ENCODE data around the gene SCUBE3. TPM values are rescaled to one million over a fixed set of nuclear protein-coding genes. Genes with fewer than 3 reads are reported as not detected.
A peak's percentile ranks its signal among the peaks of the same experiment; 100 is the strongest.

Gene SCUBE3
- total RNA-seq, 1 donor from 2014 or later = 0.02 TPM

DNA sequence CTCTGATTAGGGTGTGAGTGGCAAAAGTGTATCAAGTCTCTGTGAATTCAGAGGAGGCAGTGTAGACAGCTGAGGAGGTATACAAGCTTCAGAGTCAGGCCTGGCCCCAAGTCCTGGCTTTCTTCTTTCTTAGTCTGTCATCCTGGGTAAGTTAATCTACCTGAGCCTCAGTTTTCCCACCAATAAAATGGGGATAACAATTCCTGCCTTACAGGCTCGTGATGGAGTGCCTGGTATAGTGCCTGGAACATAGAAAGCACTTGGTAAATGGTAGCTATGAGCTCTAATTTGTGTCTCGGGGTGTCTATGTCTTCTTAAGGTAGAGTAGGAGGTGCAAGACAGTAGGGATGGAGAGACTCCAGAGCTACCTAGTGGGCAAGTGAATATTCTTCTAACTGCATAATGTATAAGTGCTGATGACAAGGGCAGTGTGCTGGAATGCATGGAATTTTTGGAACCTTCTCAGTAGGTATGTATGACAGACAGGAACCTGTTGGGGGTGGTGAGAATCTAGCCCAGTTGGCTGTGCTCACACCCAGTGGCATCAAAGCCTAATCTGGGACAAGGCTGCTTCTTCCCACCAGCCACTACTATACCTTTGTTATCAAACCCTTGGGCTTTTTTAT, 4.0 kb upstream of the SCUBE3 start:
- Mint-ChIP-seq H3K9me3 (no peaks in the 10 kb centered on the region), H3K27me3 (peaks cover 64% of the 10 kb centered on the region), H3K4me3 (no peak overlapping the region), H3K4me1 (peaks cover 2% of the 10 kb centered on the region), H3K27ac (no peak overlapping the region), H3K36me3 (ENCODE audit: low read depth) (no peaks in the 10 kb centered on the region)
- intact Hi-C loops (cut with micrococcal nuclease) = no loop called here
- no peak for DNase-seq

DNA sequence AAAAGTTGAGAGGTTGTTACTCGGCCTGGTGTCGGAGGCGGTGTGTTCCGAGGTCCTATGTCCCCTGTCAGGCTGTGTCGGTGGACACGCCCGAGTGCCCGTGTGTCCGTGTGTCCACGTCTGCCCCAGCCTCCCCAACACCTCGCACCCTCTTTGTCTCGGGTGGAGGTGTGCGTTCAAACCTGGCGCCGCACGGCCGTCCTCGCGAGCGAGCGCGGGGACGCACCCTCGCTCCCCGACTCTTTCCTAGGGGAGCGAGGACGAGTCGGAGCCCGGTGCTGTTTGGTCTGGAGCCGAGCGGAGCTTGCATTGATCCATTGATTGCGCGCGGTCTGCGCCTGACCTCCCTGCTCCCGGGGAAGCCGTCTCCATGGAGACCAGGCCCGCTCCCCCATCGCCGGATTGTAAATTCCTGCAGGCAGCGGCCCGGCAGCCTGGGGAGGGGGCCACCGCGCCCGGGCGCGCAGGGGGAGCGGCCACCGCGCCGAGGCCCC, 411 bp upstream of the SCUBE3 start:
- Mint-ChIP-seq H3K4me1 (peaks cover 2% of the 10 kb centered on the region), H3K36me3 (ENCODE audit: low read depth) (no peaks in the 10 kb centered on the region), H3K27me3 (peaks cover 76% of the 10 kb centered on the region), H3K9me3 (no peaks in the 10 kb centered on the region), H3K27ac (no peak overlapping the region), H3K4me3 (peak overlapping the region; percentile 75)
- DNase-seq = no peak
- intact Hi-C loops (cut with micrococcal nuclease) = no loop called here

DNA sequence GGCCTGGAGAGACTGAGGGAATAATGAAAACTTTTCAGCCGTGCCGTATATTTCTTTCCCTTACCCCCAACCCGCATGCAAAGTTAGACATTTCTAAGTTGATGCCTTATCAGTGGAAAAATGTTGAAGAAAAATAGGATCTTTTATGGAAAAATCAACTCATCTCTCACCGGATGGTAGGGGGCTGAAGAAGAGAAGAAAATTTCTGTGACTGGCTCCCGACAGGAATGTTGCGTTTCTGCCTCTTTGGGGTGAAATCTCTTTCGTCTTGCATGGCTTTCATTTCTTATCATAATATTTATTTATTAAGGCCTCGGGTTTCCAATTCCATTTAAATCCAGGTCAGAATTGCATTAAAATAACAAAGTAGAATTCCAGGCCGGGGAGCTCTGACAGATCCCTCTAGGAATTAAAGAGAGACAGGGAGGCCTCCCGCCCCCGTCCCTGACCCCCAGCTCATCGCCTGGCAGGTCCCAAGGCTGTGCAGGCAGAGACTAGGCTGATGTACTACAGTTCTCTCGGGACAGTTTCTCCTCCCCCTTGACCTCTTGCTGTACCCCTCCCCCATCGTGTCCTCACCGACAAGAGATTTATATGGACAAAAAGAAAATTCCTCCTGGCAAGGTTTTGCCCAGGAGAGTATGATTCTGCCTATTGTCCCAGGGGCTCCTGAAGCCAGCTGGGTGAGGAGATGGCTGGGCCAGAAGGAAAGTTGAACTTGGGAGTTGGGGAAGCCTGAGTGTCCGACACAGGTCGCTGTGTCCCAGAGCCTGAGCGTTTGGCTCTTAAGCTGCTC, 1.3 kb downstream of the SCUBE3 start:
- intact Hi-C loops (cut with micrococcal nuclease) = no loop called here
- H3K27me3 Mint-ChIP-seq = peaks cover 69% of the 10 kb centered on the region
- DNase-seq = no peak
- no peaks in the 10 kb centered on the region for H3K9me3 Mint-ChIP-seq
- no peak overlapping the region for H3K4me3 Mint-ChIP-seq
- no peaks in the 10 kb centered on the region for H3K36me3 Mint-ChIP-seq (ENCODE audit: low read depth)
- no peak overlapping the region for H3K27ac Mint-ChIP-seq
- peaks cover 2% of the 10 kb centered on the region for H3K4me1 Mint-ChIP-seq

- peaks cover 69% of the 10 kb centered on the region for H3K27me3 Mint-ChIP-seq
- no peak for DNase-seq
- intact Hi-C loops (cut with micrococcal nuclease) = no loop called here
- no peaks in the 10 kb centered on the region for H3K9me3 Mint-ChIP-seq
- peaks cover 2% of the 10 kb centered on the region for H3K4me1 Mint-ChIP-seq
- no peaks in the 10 kb centered on the region for H3K36me3 Mint-ChIP-seq (ENCODE audit: low read depth)
- no peak overlapping the region for H3K27ac Mint-ChIP-seq
- H3K4me3 Mint-ChIP-seq = peak overlapping the region; percentile 23
These were observed 2.1 kb downstream of the SCUBE3 start for GRCh38 chr6:35215665-35216411.

- DNase-seq = no peak
- peaks cover 2% of the 10 kb centered on the region for H3K4me1 Mint-ChIP-seq
- no peaks in the 10 kb centered on the region for H3K36me3 Mint-ChIP-seq (ENCODE audit: low read depth)
- H3K9me3 Mint-ChIP-seq = no peaks in the 10 kb centered on the region
- H3K27me3 Mint-ChIP-seq = peaks cover 67% of the 10 kb centered on the region
- H3K4me3 Mint-ChIP-seq = no peak overlapping the region
- intact Hi-C loops (cut with micrococcal nuclease) = no loop called here
- H3K27ac Mint-ChIP-seq = no peak overlapping the region
These were observed 2.6 kb downstream of the SCUBE3 start for GRCh38 chr6:35216412-35216732.

- intact Hi-C loops (cut with micrococcal nuclease) = no loop called here
- H3K36me3 Mint-ChIP-seq (ENCODE audit: low read depth) = no peaks in the 10 kb centered on the region
- peaks cover 62% of the 10 kb centered on the region for H3K27me3 Mint-ChIP-seq
These were observed 3.4 kb downstream of the SCUBE3 start for GRCh38 chr6:35216851-35217811.

GRCh38 chr6:35218021-35218420, 4.3 kb downstream of the SCUBE3 start:
- H3K9me3 Mint-ChIP-seq = no peaks in the 10 kb centered on the region
- no peak for DNase-seq
- peaks cover 2% of the 10 kb centered on the region for H3K4me1 Mint-ChIP-seq
- H3K27ac Mint-ChIP-seq = no peak overlapping the region
- H3K36me3 Mint-ChIP-seq (ENCODE audit: low read depth) = no peaks in the 10 kb centered on the region
- H3K4me3 Mint-ChIP-seq = no peak overlapping the region
- peaks cover 53% of the 10 kb centered on the region for H3K27me3 Mint-ChIP-seq
- intact Hi-C loops (cut with micrococcal nuclease) = no loop called here

More at GRCh38 chr6:35216851-35217811, 3.4 kb downstream of the SCUBE3 start:
- Mint-ChIP-seq H3K27ac (no peak overlapping the region), H3K9me3 (no peaks in the 10 kb centered on the region), H3K4me1 (peaks cover 2% of the 10 kb centered on the region), H3K4me3 (no peak overlapping the region)
- DNase-seq = no peak

DNA sequence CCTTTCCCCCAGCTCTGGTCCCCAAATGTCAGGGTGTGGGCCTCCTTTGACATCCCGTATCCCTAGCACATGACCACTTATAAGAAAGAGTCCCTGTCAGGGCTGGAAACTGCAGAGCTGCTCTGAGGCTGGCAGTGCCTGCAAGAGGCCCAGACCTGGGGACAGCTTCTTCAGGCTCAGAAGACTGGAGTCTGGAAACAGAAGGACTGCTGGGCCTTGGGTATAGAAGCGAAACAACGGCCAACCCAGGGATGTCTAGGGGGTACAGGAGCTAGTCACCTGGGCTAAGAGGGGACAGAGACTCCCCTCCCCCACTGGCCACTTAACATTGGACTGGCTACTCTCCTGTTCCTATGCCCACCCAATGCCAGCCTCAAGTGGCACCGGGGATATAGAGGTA, 4.7 kb downstream of the SCUBE3 start:
- DNase-seq = no peak
- intact Hi-C loops (cut with micrococcal nuclease) = no loop called here
- Mint-ChIP-seq H3K4me1 (no peaks in the 10 kb centered on the region), H3K27ac (no peak overlapping the region), H3K36me3 (ENCODE audit: low read depth) (no peaks in the 10 kb centered on the region), H3K27me3 (peaks cover 49% of the 10 kb centered on the region), H3K4me3 (no peak overlapping the region), H3K9me3 (no peaks in the 10 kb centered on the region)

DNA sequence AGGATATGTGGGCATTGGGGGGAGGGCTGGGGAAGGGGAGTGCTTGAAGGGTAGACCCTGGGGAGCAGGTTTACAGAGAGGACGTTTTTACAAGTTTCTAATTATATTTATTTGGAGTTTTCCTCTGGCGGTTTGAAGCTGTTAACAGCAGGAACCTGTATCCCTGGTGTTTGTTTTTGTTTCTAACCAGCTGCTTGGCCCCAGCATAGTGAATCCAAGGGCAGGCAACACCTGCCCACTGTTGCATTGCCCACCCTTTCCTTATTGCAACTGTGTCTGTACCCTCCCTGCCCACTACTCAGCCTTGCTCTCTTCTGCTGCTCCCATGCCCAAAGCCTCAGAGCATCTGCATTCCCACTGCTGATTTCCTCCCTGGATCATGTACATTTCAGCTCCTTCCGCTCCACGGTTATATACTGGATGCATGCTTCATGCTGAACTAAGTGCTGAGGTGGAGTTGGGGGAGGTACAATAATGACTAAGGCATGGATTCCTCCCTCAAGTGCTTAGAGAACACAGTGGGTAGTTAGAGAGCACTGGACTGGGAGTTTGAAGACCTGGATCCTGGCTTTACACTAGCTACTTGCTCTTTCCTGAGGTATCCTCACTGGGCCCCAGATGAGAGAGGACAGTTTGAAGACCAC, 6.0 kb downstream of the SCUBE3 start:
- Mint-ChIP-seq H3K9me3 (no peaks in the 10 kb centered on the region), H3K4me1 (no peaks in the 10 kb centered on the region), H3K36me3 (ENCODE audit: low read depth) (no peaks in the 10 kb centered on the region), H3K27me3 (peaks cover 52% of the 10 kb centered on the region), H3K4me3 (no peak overlapping the region), H3K27ac (no peak overlapping the region)
- intact Hi-C loops (cut with micrococcal nuclease) = loop anchor here (10.0 kb wide), 1 partner anchor 305 kb away; no protein-coding TSS in a partner anchor
- DNase-seq = no peak

DNA sequence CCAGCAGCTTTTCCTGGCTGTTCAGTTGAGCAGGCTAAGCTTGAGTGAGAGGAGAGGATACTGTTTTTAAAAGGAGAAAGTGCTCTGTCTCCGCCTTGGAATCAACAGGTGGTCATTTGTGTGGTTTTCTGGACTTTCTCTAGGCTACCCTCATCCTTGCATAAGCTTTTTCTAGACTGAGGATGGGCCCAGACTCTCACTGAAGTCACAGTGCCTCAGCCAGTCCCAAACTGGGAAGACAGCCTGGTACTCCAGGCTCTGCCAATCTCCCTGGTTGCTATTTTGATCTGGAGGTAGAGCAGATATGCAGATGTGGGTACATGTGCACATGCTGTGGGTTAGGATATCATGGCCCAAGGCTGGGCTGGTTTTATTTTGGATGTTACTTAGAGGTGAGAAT, 7.0 kb downstream of the SCUBE3 start:
- Mint-ChIP-seq H3K4me1 (no peaks in the 10 kb centered on the region), H3K36me3 (ENCODE audit: low read depth) (no peaks in the 10 kb centered on the region), H3K27me3 (peaks cover 42% of the 10 kb centered on the region), H3K27ac (no peak overlapping the region), H3K9me3 (no peaks in the 10 kb centered on the region), H3K4me3 (no peak overlapping the region)
- intact Hi-C loops (cut with micrococcal nuclease) = loop anchor here (10.0 kb wide), 1 partner anchor 306 kb away; no protein-coding TSS in a partner anchor
- no peak for DNase-seq

DNA sequence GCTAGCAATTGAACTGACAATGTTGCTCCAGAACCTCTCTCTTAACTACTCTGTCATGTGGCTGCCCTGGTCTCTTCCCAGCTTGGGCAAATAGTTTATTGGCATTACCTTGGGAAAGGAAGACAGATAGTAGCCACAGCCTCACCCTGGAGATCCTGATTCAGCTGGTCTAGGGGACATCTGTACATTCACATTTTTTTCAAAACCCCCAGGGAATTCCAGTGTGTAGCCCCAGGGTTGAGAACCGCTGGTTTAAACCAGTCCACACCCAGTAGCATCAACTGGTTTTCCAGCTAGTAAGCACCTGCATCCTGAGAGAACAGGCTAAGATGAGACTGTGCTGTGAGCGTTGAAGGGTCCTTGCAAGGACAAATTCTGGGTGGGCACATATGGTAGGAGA, 9.6 kb downstream of the SCUBE3 start:
- DNase-seq = no peak
- Mint-ChIP-seq H3K4me3 (no peak overlapping the region), H3K4me1 (no peaks in the 10 kb centered on the region), H3K9me3 (no peaks in the 10 kb centered on the region), H3K27ac (no peak overlapping the region), H3K36me3 (ENCODE audit: low read depth) (no peaks in the 10 kb centered on the region), H3K27me3 (peaks cover 21% of the 10 kb centered on the region)
- intact Hi-C loops (cut with micrococcal nuclease) = loop anchor here (10.0 kb wide), 1 partner anchor 309 kb away; no protein-coding TSS in a partner anchor

DNA sequence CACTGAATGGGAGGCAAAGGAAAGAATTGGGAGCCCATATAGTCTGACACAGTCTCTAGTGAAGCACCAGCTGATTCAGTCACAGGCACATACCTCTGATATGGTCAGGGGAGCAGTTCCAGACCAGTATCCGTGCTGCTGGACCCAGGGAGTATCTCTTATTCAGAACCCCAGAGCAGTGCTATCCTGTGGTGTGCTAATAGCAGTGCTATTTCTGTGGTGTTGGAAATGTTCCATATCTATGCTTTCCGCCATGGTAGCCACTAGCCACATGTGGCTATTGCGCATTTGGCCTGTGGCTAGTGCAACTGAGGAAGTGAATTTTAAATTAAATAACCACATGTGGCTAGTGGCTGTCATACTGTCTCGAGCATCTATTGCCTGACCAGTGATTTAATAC, 11.0 kb downstream of the SCUBE3 start:
- intact Hi-C loops (cut with micrococcal nuclease) = loop anchor here (10.0 kb wide), 1 partner anchor 310 kb away; no protein-coding TSS in a partner anchor
- Mint-ChIP-seq H3K4me1 (no peaks in the 10 kb centered on the region), H3K36me3 (ENCODE audit: low read depth) (no peaks in the 10 kb centered on the region), H3K27me3 (peaks cover 19% of the 10 kb centered on the region), H3K27ac (no peak overlapping the region), H3K4me3 (no peak overlapping the region), H3K9me3 (no peaks in the 10 kb centered on the region)
- DNase-seq = no peak

DNA sequence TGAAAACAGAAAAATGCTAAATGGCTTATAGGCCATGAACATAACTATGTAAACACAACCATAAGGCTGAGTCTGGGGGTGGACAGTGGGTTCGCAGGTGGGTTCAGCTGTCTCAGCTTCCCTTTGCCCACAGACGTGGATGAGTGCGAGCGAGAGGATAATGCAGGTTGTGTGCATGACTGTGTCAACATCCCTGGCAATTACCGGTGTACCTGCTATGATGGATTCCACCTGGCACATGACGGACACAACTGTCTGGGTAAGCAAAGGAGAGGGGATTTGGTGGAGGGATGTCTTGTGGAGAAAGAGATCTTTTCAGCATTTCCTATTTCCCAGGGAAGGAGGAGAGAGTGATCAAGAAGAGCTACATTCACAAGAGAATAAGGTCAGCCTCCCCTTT, 14.7 kb downstream of the SCUBE3 start:
- Mint-ChIP-seq H3K4me3 (no peak overlapping the region), H3K4me1 (no peaks in the 10 kb centered on the region), H3K27ac (no peak overlapping the region), H3K9me3 (no peaks in the 10 kb centered on the region), H3K27me3 (peaks cover 8% of the 10 kb centered on the region), H3K36me3 (ENCODE audit: low read depth) (no peaks in the 10 kb centered on the region)
- DNase-seq = no peak
- intact Hi-C loops (cut with micrococcal nuclease) = loop anchor here (10.0 kb wide), 1 partner anchor 314 kb away; no protein-coding TSS in a partner anchor
